CD4-positive, alpha-beta T cell treated with Interleukin-6 for 4 hours (primary cell): Measurements from ENCODE around the gene FTO.

Experiments used
- DNase-seq: peaks from one replicate; pipeline ENCODE4 v3.0.0-alpha.2; 2020; ENCODE audit warnings: mixed read lengths

Gene FTO

DNA sequence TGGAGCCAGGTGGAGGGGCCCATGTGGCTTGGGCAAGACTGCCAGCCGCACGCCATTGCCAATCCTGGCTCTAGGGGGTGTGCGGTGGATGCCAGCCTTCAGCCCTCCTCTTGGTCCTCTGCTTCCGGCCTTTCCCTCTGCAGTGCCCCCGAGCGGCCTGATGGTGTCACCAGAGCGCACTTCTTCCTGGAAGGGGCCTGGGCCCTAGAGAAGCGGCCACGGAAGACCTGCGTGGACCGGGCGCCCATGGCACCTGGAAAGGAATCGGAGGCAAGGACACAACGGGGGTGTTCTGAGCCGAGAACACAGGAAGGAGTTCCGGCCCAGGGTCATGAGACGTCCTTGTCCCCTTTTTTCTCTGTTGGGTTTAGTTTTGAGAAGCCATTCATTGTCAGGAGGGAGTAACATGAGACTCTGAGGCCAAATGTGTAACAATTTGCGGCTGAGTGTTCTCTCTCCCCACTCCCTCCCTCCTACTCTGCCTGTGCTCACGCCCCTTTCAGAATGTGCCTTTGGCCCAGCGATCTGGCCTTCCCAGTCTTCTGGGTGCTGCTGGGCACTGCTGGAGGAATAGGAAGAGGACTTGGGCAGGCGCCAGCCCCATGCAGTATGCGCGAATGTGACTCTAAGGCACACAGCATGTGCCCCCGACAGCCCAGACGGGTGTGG is 489.8 kb downstream of the FTO start:
- DNase-seq, result no peak

DNA sequence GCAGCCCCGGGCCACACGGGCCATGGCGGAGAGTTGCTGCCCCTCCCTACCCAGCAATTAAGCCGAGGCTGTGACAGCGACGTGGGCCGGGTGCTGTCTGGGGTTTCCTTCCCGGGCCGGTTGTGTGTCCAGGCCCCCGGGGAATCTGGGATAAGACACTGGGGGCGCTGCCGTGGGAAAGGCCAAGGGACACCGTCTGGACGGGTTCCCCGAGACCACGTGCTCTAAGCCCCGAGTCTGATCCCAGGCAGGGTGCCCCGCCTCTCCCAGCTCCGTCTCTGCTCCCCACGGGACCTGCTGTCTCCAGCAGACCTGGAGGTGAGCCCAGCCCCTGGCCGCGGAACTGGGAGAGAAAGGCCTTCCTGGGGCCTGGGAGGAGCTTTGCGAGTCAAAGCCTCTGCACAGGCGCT is 490.4 kb downstream of the FTO start:
- DNase-seq, result no peak

DNA sequence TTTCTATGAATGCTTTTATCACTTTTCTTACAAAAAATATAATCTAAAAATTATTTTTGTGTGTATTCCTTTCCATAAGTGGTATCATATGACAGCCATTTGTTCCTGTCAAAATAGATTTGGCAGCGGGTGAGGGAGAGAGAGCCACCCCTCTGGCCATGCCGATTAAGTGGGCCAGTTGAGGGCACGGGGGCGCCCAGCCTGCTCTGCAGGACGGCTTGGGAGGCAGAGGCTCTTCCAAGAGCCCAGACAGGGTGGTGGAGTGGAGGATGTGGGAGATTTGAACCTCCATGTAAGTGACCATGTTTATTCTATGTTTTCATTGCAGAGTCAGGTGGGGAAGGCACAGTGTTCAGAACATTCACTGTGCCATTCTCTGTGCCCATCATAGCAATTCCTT is 493.8 kb downstream of the FTO start:
- no peak for DNase-seq

DNA sequence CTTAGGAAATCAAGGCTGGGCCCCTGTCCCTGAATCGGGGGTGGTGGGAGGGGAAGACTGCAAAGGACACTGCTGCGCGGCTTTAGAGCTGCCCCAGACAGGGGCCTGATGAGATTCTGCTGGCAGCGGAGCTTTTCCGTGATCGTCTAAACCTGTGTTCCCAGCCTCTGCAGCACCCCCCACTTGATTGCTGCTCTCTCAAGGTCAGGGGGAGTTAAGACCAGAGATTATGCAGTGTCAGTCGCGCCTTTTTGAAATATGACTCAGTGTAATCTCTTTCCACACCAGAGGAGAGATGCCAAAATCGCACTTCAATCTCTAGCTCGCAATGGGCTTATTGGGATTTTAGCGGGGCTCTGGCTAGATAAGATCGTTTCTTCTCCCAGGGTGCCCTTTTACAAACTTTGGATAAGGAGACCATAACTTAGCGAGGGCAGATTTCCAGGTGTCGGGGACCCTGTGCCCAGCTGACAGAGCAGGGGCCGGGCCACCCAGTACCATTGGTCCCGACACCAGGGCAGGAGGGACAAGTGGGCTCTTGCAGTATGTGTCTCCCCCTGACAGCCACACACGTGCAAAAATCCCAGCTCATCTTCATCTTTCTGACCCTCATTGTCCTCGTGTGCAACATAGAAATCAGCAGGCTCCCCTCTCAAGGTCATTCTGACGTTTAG is 495.7 kb downstream of the FTO start:
- DNase-seq, result no peak

DNA sequence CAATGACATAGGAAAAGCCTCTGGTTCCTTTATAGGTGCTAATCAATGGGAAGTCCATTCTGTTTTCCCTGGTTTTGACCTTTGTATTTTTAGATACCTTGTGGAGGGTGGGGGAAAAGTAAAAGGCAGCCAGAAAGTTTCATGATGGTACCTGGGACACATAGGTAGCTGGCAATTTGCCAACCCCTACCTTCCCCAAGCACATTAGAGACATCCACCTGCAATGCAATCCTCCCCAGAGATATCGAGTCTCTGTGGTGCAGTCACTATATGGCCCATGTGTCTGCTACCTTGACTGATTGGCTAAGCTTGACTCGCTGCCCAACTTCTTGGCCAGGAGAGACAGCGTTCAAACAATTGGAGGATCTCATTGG is 496.2 kb downstream of the FTO start:
- no peak for DNase-seq

DNA sequence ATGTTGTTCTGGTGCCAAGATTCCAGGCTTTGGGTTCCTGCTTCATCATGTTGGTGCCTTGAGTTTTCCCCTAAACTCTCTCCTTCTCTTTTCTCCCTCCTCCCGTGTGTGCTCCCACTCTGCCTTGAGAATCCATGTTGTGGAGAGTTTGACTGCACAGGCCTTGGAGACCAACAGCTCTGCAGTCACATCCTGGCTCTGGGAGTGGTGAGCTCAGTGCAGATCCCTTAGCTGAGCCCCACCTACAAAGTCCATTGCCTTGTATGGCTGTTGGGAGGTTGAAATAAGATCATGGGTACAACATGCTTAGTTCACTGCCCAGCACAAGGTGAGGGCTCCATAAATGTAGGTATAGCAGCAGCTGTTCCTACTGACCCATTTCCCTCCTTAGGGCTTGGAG is 496.8 kb downstream of the FTO start:
- DNase-seq, result no peak

DNA sequence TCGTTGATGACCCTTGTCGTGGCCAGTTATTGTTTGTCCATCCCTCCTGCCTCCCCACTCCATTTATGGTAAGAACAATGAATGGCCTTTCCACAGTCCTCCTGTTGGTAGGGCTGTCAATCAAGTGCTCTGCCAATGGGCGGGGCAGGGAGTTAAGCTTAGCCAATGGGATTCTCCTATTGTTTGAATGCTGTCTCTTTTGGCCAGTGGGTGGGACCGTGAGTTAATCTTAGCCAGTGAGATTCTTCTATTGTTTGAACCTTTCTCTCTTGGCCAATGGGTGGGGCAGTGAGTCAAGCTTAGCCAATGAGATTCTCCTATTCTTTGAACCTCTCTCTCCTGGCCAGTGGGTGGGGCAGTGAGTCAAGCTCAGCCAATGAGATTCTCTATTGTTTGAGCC is 497.2 kb downstream of the FTO start:
- DNase-seq, result no peak
